Panc1 (cell line): Measurements from ENCODE around the gene CXorf65. TPM values are rescaled to one million over a fixed set of nuclear protein-coding genes. Genes with fewer than 3 reads are reported as not detected.

ENCODE experiments used
- ATAC-seq: fragments of 200-7000 bp; cut with Tn5 transposase; 2 replicates; pipeline ENCODE4 v1.9.1; 2020; ENCODE audit warnings: mild to moderate bottlenecking, moderate library complexity
- BruUV-seq: library from RNA; stranded (reverse); fragments of 400-500 nt; replicated peaks from 2 replicates; lab custom pipeline; 2021; lab: Mats Ljungman, UMichigan
- CTCF ChIA-PET: fragments of 300-600 bp; sonication (Branson Sonifier 250); formaldehyde crosslinking; loops from one replicate; lab custom pipeline; 2022; ENCODE audit warnings: antibody characterized with exemption; lab: Charles Lee
- POLR2A ChIA-PET: fragments of 300-600 bp; sonication (Branson Sonifier 250); formaldehyde crosslinking; loops from one replicate; lab custom pipeline; 2022; ENCODE audit warnings: antibody characterized with exemption; lab: Charles Lee
- DNase-seq: peaks from one replicate; pipeline ENCODE4 v3.0.0-alpha.2; 2010; ENCODE audit warnings: low read depth, low spot score
- H3K27ac ChIP-seq: 2 replicates; pipeline ENCODE4 v1.5.1; 2011; ENCODE audit warnings: mild to moderate bottlenecking, low read length, inconsistent platforms
- H3K27me3 ChIP-seq: fragments of 200-500 bp; sonication (Bioruptor generic); 2 replicates; pipeline ENCODE4 v1.6.0; 2014; ENCODE audit warnings: low read length, inconsistent platforms; ENCODE audit not compliant: control insufficient read depth, insufficient read depth
- H3K36me3 ChIP-seq: fragments of 200-500 bp; sonication (Bioruptor generic); 2 replicates; pipeline ENCODE4 v1.5.1; 2014; ENCODE audit warnings: inconsistent platforms, mild to moderate bottlenecking, low read length, moderate library complexity; ENCODE audit not compliant: control insufficient read depth, insufficient read depth
- H3K4me1 ChIP-seq: 2 replicates; pipeline ENCODE4 v1.5.1; 2011; ENCODE audit warnings: inconsistent platforms, mild to moderate bottlenecking, low read length, moderate library complexity; ENCODE audit not compliant: control insufficient read depth, insufficient read depth
- H3K4me3 ChIP-seq, 2 experiments: 2 replicates each; pipeline ENCODE4 v1.5.1; 2011 to 2012; ENCODE audit warnings: low read depth in 2 of 2, low read length in 2 of 2, mild to moderate bottlenecking in 2 of 2, inconsistent platforms in 1 of 2, moderate library complexity in 1 of 2
- H3K9me3 ChIP-seq: fragments of 200-500 bp; sonication (Bioruptor generic); 2 replicates; pipeline ENCODE4 v1.5.1; 2014; ENCODE audit warnings: low read depth, mild to moderate bottlenecking, inconsistent platforms, low read length, moderate library complexity; ENCODE audit not compliant: control insufficient read depth, insufficient read depth
- POLR2AphosphoS5 ChIP-seq: IDR thresholded peaks from 2 replicates; pipeline ENCODE4 v1.6.1; 2012; ENCODE audit warnings: mild to moderate bottlenecking, low read depth, low read length, moderate library complexity
- SIN3A ChIP-seq: IDR thresholded peaks from 2 replicates; pipeline ENCODE4 v1.6.1; 2012; ENCODE audit warnings: low read depth, mild to moderate bottlenecking, low read length, moderate library complexity, borderline replicate concordance; ENCODE audit not compliant: insufficient read depth
- TCF7L2 ChIP-seq: IDR thresholded peaks from 2 replicates; pipeline ENCODE4 v1.6.1; 2011; ENCODE audit warnings: mild to moderate bottlenecking, low read depth, low read length, inconsistent platforms
- in situ Hi-C: cut with HindIII; loops from 2 replicates; pipeline ENCODE4 v1.10.0; 2016; ENCODE audit warnings: low sequenced_read_pairs, low pct_unique_long_range_greater_than_20kb
- intact Hi-C: fragments of 100-400 bp; cut with micrococcal nuclease; formaldehyde crosslinking; loops from one replicate; pipeline ENCODE4 v1.10.0; 2022; ENCODE audit not compliant: unreplicated experiment
- total RNA-seq: library from RNA; stranded (reverse); gene quantifications from one replicate; pipeline ENCODE4 v1.2.1, GENCODE V29; 2021; ENCODE audit not compliant: unreplicated experiment
- TF ChIP-seq, protein P1 (sequence below), 2 experiments: IDR thresholded peaks; 2 replicates each; pipeline ENCODE4 v1.6.1; 2011 to 2012; ENCODE audit warnings: low read depth in 2 of 2, control low read depth in 1 of 2, low read length in 1 of 2, mild to moderate bottlenecking in 1 of 2, moderate library complexity in 1 of 2; ENCODE audit not compliant: insufficient read depth in 1 of 2
- TF ChIP-seq, protein P2 (sequence below): fragments of 450-650 bp; IDR thresholded peaks from 2 replicates; pipeline ENCODE4 v1.5.1; 2017; ENCODE audit warnings: mild to moderate bottlenecking

The CXorf65 gene
- total RNA-seq, 1 experiment from 2014 or later = not detected

- CTCF ChIA-PET = no interaction called here
- Histone ChIP-seq H3K4me1 (no peaks in the 10 kb centered on the region), H3K4me3 (no peak overlapping the region), H3K27me3 (no peaks in the 10 kb centered on the region), H3K27ac (no peak overlapping the region), H3K9me3 (no peaks in the 10 kb centered on the region), H3K36me3 (no peaks in the 10 kb centered on the region)
- no TSS peak for BruUV-seq
- in situ Hi-C loops (no loop called here), intact Hi-C loops (no loop called here)
- TF ChIP-seq, protein P1, sequence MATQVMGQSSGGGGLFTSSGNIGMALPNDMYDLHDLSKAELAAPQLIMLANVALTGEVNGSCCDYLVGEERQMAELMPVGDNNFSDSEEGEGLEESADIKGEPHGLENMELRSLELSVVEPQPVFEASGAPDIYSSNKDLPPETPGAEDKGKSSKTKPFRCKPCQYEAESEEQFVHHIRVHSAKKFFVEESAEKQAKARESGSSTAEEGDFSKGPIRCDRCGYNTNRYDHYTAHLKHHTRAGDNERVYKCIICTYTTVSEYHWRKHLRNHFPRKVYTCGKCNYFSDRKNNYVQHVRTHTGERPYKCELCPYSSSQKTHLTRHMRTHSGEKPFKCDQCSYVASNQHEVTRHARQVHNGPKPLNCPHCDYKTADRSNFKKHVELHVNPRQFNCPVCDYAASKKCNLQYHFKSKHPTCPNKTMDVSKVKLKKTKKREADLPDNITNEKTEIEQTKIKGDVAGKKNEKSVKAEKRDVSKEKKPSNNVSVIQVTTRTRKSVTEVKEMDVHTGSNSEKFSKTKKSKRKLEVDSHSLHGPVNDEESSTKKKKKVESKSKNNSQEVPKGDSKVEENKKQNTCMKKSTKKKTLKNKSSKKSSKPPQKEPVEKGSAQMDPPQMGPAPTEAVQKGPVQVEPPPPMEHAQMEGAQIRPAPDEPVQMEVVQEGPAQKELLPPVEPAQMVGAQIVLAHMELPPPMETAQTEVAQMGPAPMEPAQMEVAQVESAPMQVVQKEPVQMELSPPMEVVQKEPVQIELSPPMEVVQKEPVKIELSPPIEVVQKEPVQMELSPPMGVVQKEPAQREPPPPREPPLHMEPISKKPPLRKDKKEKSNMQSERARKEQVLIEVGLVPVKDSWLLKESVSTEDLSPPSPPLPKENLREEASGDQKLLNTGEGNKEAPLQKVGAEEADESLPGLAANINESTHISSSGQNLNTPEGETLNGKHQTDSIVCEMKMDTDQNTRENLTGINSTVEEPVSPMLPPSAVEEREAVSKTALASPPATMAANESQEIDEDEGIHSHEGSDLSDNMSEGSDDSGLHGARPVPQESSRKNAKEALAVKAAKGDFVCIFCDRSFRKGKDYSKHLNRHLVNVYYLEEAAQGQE (IDR thresholded peaks at IDR 0.05; ENCODE audit: insufficient read depth in 1 of 2, low read depth in 2 of 2, low read length in 1 of 2) = no peak
- TF ChIP-seq POLR2AphosphoS5 (no peak), TCF7L2 (no peak), SIN3A (no peak)
- TF ChIP-seq, protein P2, sequence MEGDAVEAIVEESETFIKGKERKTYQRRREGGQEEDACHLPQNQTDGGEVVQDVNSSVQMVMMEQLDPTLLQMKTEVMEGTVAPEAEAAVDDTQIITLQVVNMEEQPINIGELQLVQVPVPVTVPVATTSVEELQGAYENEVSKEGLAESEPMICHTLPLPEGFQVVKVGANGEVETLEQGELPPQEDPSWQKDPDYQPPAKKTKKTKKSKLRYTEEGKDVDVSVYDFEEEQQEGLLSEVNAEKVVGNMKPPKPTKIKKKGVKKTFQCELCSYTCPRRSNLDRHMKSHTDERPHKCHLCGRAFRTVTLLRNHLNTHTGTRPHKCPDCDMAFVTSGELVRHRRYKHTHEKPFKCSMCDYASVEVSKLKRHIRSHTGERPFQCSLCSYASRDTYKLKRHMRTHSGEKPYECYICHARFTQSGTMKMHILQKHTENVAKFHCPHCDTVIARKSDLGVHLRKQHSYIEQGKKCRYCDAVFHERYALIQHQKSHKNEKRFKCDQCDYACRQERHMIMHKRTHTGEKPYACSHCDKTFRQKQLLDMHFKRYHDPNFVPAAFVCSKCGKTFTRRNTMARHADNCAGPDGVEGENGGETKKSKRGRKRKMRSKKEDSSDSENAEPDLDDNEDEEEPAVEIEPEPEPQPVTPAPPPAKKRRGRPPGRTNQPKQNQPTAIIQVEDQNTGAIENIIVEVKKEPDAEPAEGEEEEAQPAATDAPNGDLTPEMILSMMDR = no peak
- ATAC-seq (no peak), DNase-seq (no peak)
- POLR2A ChIA-PET = no interaction called here
These were observed 41.7 kb upstream of the CXorf65 start for GRCh38 chrX:71148278-71148663.

- no TSS peak for BruUV-seq
- no peaks in the 10 kb centered on the region for H3K27me3 ChIP-seq
- no peaks in the 10 kb centered on the region for H3K9me3 ChIP-seq
- TF ChIP-seq, protein P2 = no peak
- TF ChIP-seq POLR2AphosphoS5 (no peak), TCF7L2 (no peak), SIN3A (no peak)
- in situ Hi-C loops = no loop called here
- ATAC-seq (no peak), DNase-seq (no peak)
- POLR2A ChIA-PET = no interaction called here
- H3K36me3 ChIP-seq = no peaks in the 10 kb centered on the region
- CTCF ChIA-PET = no interaction called here
- H3K4me3 ChIP-seq = no peak overlapping the region
- no peak overlapping the region for H3K27ac ChIP-seq
- intact Hi-C loops = no loop called here
- no peaks in the 10 kb centered on the region for H3K4me1 ChIP-seq
These were observed 41.1 kb upstream of the CXorf65 start for GRCh38 chrX:71147496-71148277.
